Kidney (tissue), 14 donors: Measurements from ENCODE around the gene TMEM237. TPM values are rescaled to one million over a fixed set of nuclear protein-coding genes. Genes with fewer than 3 reads are reported as not detected.

Source experiments
- DNase-seq, 5 donors: peaks; one replicate each; pipeline ENCODE4 v3.0.0-alpha.2; 2013 to 2020
- FAIRE-seq: peaks from 2 replicates; lab custom pipeline; 2012; peaks lifted over from hg19 to GRCh38; lab: Jason Lieb, UNC
- H3K27ac ChIP-seq, 2 donors: one replicate each; pipeline ENCODE4 v1.7.0; 2013; ENCODE audit warnings: low read depth in 2 of 2, low read length in 2 of 2, inconsistent platforms in 1 of 2
- H3K27me3 ChIP-seq: one replicate; pipeline ENCODE4 v1.7.1; 2013; ENCODE audit warnings: low read length, inconsistent platforms; ENCODE audit not compliant: control insufficient read depth, insufficient read depth
- H3K36me3 ChIP-seq, 3 donors: one replicate each; pipeline versions ENCODE4 v1.7.0 to v1.7.1; 2013; ENCODE audit warnings: low read length in 3 of 3, control low read depth in 1 of 3, inconsistent platforms in 1 of 3; ENCODE audit not compliant: insufficient read depth in 3 of 3, control insufficient read depth in 2 of 3
- H3K4me1 ChIP-seq, 3 donors: one replicate each; pipeline versions ENCODE4 v1.7.0 to v1.7.1; 2013; ENCODE audit warnings: low read length in 3 of 3, inconsistent platforms in 1 of 3, low read depth in 1 of 3; ENCODE audit not compliant: control insufficient read depth in 2 of 3, insufficient read depth in 2 of 3
- H3K4me3 ChIP-seq, 3 donors: one replicate each; pipeline versions ENCODE4 v1.7.0 to v1.8.1; 2013; ENCODE audit warnings: low read length in 3 of 3, control low read depth in 1 of 3, inconsistent platforms in 1 of 3
- H3K9ac ChIP-seq, 3 donors: one replicate each; pipeline versions ENCODE4 v1.7.0 to v1.7.1; 2013; ENCODE audit warnings: low read length in 3 of 3, control low read depth in 1 of 3, inconsistent platforms in 1 of 3
- H3K9me3 ChIP-seq, 3 donors: one replicate each; pipeline versions ENCODE4 v1.7.0 to v1.7.1; 2013; ENCODE audit warnings: low read length in 3 of 3, control low read depth in 1 of 3, inconsistent platforms in 1 of 3; ENCODE audit not compliant: control insufficient read depth in 2 of 3, insufficient read depth in 1 of 3
- intact Hi-C: fragments of 100-400 bp; cut with DNase I; formaldehyde crosslinking; loops from one replicate; pipeline ENCODE4 v1.11.1; 2022
- polyA plus RNA-seq: library from polyadenylated mRNA; stranded (reverse); fragments of 350-450 nt; fragmentation: Illumina TruSeq; extraction: RNeasy Lipid Tissue Mini Kit (QIAGEN cat#74804); gene quantifications from one replicate; pipeline ENCODE4 v1.2.3, GENCODE V29; 2014; ENCODE audit warnings: low read depth, low replicate concordance; ENCODE audit not compliant: insufficient read depth
- total RNA-seq: library from RNA; stranded (reverse); fragmentation: NEBNext Ultra II Directional; extraction: Animal tissue kit (Norgen Biotek cat#: 25700); gene quantifications from one replicate; pipeline ENCODE4 v1.2.1, GENCODE V29; 2021
- TF ChIP-seq, protein P1 (sequence below): IDR thresholded peaks from 3 replicates; pipeline ENCODE4 v1.5.1; 2012; ENCODE audit warnings: mild to moderate bottlenecking, moderate library complexity, borderline replicate concordance; ENCODE audit not compliant: insufficient read depth; ENCODE audit errors: extremely low read depth
- donor health status: control.
- donor health status: control.
- donor health status: control.
- donor health status: control.
- donor health status: control.
- donor health status: DM: yes; HTN: yes; CAD: no.
- donor health status: Normal renal cell carcinoma (clear cell type).

TMEM237 gene
- total and polyA plus RNA-seq, 2 donors from 2014 or later: 10.7 to 14.9 TPM

- H3K4me3 ChIP-seq: no peak overlapping the region
- H3K4me1 ChIP-seq: no peaks in the 10 kb centered on the region
- intact Hi-C loops: no loop called here
- FAIRE-seq: no peak
- DNase-seq: no peak
- no peaks in the 10 kb centered on the region for H3K36me3 ChIP-seq
- H3K9ac ChIP-seq: no peak overlapping the region
- no peaks in the 10 kb centered on the region for H3K27me3 ChIP-seq
- TF ChIP-seq, protein P1, sequence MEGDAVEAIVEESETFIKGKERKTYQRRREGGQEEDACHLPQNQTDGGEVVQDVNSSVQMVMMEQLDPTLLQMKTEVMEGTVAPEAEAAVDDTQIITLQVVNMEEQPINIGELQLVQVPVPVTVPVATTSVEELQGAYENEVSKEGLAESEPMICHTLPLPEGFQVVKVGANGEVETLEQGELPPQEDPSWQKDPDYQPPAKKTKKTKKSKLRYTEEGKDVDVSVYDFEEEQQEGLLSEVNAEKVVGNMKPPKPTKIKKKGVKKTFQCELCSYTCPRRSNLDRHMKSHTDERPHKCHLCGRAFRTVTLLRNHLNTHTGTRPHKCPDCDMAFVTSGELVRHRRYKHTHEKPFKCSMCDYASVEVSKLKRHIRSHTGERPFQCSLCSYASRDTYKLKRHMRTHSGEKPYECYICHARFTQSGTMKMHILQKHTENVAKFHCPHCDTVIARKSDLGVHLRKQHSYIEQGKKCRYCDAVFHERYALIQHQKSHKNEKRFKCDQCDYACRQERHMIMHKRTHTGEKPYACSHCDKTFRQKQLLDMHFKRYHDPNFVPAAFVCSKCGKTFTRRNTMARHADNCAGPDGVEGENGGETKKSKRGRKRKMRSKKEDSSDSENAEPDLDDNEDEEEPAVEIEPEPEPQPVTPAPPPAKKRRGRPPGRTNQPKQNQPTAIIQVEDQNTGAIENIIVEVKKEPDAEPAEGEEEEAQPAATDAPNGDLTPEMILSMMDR: no peak
- no peak overlapping the region for H3K27ac ChIP-seq
- H3K9me3 ChIP-seq: no peaks in the 10 kb centered on the region
Observed at GRCh38 chr2:201575971-201576370, 67.3 kb downstream of the TMEM237 start.

DNA sequence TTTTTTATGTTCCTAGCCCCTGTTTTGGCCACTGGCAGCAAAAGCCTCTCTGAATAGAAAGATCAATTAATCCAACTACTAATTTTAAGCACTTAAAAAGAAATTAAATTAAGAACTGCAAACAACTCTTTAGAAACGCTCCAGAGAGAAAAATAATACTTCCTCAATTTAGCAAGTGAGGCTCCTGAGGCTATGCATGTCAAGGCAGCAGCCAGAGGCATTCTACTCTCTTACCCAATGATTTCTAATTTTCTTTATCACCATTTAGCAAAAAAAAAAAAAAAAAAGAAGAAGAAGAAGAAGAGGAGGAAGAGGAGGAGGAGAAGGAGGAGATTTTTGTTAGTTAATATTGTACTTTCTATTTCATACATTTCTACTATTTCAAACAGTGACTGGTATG is 68.5 kb downstream of the TMEM237 start:
- Histone ChIP-seq H3K27me3 (no peaks in the 10 kb centered on the region), H3K27ac (no peak overlapping the region), H3K4me1 (no peaks in the 10 kb centered on the region), H3K36me3 (no peaks in the 10 kb centered on the region), H3K4me3 (no peak overlapping the region), H3K9ac (no peak overlapping the region), H3K9me3 (no peaks in the 10 kb centered on the region)
- no peak for DNase-seq
- intact Hi-C loops: no loop called here
- TF ChIP-seq, protein P1: no peak
- FAIRE-seq: no peak

- Histone ChIP-seq H3K27ac (no peak overlapping the region), H3K9ac (no peak overlapping the region), H3K27me3 (no peaks in the 10 kb centered on the region), H3K4me1 (no peaks in the 10 kb centered on the region), H3K36me3 (no peaks in the 10 kb centered on the region), H3K9me3 (no peaks in the 10 kb centered on the region), H3K4me3 (no peak overlapping the region)
- DNase-seq: no peak
- no peak for FAIRE-seq
- TF ChIP-seq, protein P1: no peak
- intact Hi-C loops: no loop called here
Observed at GRCh38 chr2:201572846-201573508, 70.3 kb downstream of the TMEM237 start.

Other genes with a start within 250 kb of the TMEM237 start
- gene TRAK2, start 192.0 kb downstream of the TMEM237 start, total RNA-seq: 65.8 TPM
- 16.6 TPM for gene TRAK2, start 192.0 kb downstream of the TMEM237 start, polyA plus RNA-seq
- gene STRADB, start 191.8 kb downstream of the TMEM237 start, total RNA-seq: 26.1 TPM
- 60.3 TPM for gene STRADB, start 191.8 kb downstream of the TMEM237 start, polyA plus RNA-seq
- gene MPP4, start 55.1 kb upstream of the TMEM237 start, total RNA-seq: 0.19 TPM
- gene MPP4, start 55.1 kb upstream of the TMEM237 start, polyA plus RNA-seq: not detected
- gene ALS2, start 137.4 kb upstream of the TMEM237 start, total RNA-seq: 24.4 TPM
- 7.1 TPM for gene ALS2, start 137.4 kb upstream of the TMEM237 start, polyA plus RNA-seq
- gene CDK15, start 163.0 kb upstream of the TMEM237 start, total RNA-seq: 2.7 TPM
- gene CDK15, start 163.0 kb upstream of the TMEM237 start, polyA plus RNA-seq: 0.11 TPM